ENCODE data around the gene PLD6.

The PLD6 gene

GRCh38 chr17:17224137-17224536 lies 18.0 kb upstream of the PLD6 start:
- no peak for DNase-seq (ENCODE audit: low read depth)
- TF ChIP-seq, protein P1, sequence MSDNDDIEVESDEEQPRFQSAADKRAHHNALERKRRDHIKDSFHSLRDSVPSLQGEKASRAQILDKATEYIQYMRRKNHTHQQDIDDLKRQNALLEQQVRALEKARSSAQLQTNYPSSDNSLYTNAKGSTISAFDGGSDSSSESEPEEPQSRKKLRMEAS (IDR thresholded peaks at IDR 0.05; ENCODE audit: low read depth, low read length) = no peak
- TF ChIP-seq, protein P2, sequence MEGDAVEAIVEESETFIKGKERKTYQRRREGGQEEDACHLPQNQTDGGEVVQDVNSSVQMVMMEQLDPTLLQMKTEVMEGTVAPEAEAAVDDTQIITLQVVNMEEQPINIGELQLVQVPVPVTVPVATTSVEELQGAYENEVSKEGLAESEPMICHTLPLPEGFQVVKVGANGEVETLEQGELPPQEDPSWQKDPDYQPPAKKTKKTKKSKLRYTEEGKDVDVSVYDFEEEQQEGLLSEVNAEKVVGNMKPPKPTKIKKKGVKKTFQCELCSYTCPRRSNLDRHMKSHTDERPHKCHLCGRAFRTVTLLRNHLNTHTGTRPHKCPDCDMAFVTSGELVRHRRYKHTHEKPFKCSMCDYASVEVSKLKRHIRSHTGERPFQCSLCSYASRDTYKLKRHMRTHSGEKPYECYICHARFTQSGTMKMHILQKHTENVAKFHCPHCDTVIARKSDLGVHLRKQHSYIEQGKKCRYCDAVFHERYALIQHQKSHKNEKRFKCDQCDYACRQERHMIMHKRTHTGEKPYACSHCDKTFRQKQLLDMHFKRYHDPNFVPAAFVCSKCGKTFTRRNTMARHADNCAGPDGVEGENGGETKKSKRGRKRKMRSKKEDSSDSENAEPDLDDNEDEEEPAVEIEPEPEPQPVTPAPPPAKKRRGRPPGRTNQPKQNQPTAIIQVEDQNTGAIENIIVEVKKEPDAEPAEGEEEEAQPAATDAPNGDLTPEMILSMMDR (IDR thresholded peaks at IDR 0.05; ENCODE audit: low read depth, low read length) = no peak

DNA sequence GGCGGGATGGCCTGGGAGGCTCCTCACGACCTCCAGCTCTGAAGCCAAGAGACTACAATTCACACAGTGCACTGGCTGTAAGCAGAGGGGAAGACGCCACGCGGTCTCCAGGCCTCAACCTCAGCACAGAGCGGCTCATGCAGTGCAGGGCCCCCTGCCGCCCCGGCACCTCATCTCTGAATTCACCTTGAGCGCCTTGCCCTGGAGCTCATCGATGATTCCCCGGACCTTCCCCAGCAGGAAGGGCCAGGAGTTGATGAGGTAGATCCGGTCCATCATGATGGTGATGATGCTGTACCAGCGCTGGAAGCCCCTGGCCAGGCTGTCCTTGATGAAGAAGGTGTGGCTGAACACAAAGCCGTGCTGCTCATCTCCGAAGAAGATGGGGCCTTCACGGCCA lies 17.6 kb upstream of the PLD6 start:
- TF ChIP-seq, protein P2 (IDR thresholded peaks at IDR 0.05; ENCODE audit: low read depth, low read length) = no peak
- TF ChIP-seq, protein P1 (IDR thresholded peaks at IDR 0.05; ENCODE audit: low read depth, low read length) = no peak
- TF ChIP-seq POLR2A (IDR thresholded peaks at IDR 0.05; ENCODE audit: extremely low read depth, insufficient read length) = no peak
- TF ChIP-seq MYC (IDR thresholded peaks at IDR 0.05; ENCODE audit: low read depth, low read length) = no peak
- no peak overlapping the region for H3K4me3 ChIP-seq (ENCODE audit: low read depth, low read length)
- no peak for DNase-seq (ENCODE audit: low read depth)

More at GRCh38 chr17:17224137-17224536, 18.0 kb upstream of the PLD6 start:
- H3K4me3 ChIP-seq (ENCODE audit: low read depth, low read length) = no peak overlapping the region

DNA sequence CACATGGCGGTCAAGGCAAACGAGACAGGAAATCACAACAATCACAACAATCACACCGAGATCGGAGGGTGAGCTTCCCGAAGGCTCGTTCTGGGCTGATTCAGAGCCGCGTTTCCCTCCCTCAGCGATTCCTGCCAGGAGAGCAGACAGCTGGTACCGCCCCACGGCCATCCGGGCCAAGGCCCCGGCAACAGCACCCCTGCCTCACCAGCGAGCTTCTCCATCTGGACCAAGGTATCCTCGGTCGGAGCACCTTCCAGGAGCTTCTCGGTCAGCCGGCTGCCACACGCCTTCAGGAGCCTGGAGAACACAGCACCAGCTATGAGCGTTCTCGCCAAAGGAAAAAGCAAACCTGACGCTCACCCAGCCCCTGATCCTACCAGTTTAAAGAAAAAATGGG lies 15.2 kb upstream of the PLD6 start:
- DNase-seq (ENCODE audit: low read depth) = no peak
- TF ChIP-seq, protein P2 (IDR thresholded peaks at IDR 0.05; ENCODE audit: low read depth, low read length) = no peak
- TF ChIP-seq, protein P1 (IDR thresholded peaks at IDR 0.05; ENCODE audit: low read depth, low read length) = no peak
- TF ChIP-seq MYC (IDR thresholded peaks at IDR 0.05; ENCODE audit: low read depth, low read length) = no peak
- TF ChIP-seq POLR2A (IDR thresholded peaks at IDR 0.05; ENCODE audit: extremely low read depth, insufficient read length) = no peak
- H3K4me3 ChIP-seq (ENCODE audit: low read depth, low read length) = no peak overlapping the region

GRCh38 chr17:17220529-17220928 lies 14.4 kb upstream of the PLD6 start:
- TF ChIP-seq POLR2A (IDR thresholded peaks at IDR 0.05; ENCODE audit: extremely low read depth, insufficient read length) (no peak), MYC (IDR thresholded peaks at IDR 0.05; ENCODE audit: low read depth, low read length) (no peak)
- TF ChIP-seq, protein P1 (IDR thresholded peaks at IDR 0.05; ENCODE audit: low read depth, low read length) = no peak
- TF ChIP-seq, protein P2 (IDR thresholded peaks at IDR 0.05; ENCODE audit: low read depth, low read length) = no peak
- H3K4me3 ChIP-seq (ENCODE audit: low read depth, low read length) = no peak overlapping the region
- no peak for DNase-seq (ENCODE audit: low read depth)

GRCh38 chr17:17217995-17218394 lies 11.9 kb upstream of the PLD6 start:
- no peak overlapping the region for H3K4me3 ChIP-seq (ENCODE audit: low read depth, low read length)
- no peak for DNase-seq (ENCODE audit: low read depth)
- TF ChIP-seq, protein P2 (IDR thresholded peaks at IDR 0.05; ENCODE audit: low read depth, low read length) = no peak
- TF ChIP-seq MYC (IDR thresholded peaks at IDR 0.05; ENCODE audit: low read depth, low read length) (no peak), POLR2A (IDR thresholded peaks at IDR 0.05; ENCODE audit: extremely low read depth, insufficient read length) (no peak)
- TF ChIP-seq, protein P1 (IDR thresholded peaks at IDR 0.05; ENCODE audit: low read depth, low read length) = no peak

DNA sequence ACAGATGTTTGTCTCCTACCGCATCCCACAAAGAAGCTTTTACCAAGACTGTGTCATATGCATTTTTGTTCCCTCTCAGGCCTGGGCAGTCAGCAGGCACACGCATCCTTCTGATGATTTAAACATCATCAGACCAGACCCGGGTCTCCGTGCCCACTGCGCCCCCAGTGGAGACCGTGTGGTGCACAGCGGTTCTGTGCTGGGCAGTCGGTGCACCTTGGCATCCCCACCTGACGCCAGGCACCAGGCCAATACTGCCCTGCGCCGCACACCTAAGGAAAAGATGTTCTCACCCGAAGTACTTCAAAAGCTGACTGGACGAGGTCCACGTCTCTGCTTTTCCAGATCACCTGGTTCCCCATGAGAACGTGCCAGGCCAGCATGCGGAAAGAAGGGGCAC lies 10.6 kb upstream of the PLD6 start:
- no peak for DNase-seq (ENCODE audit: low read depth)
- H3K4me3 ChIP-seq (ENCODE audit: low read depth, low read length) = no peak overlapping the region
- no peak for TF ChIP-seq POLR2A (IDR thresholded peaks at IDR 0.05; ENCODE audit: extremely low read depth, insufficient read length)
- TF ChIP-seq, protein P1 (IDR thresholded peaks at IDR 0.05; ENCODE audit: low read depth, low read length) = no peak
- TF ChIP-seq, protein P2 (IDR thresholded peaks at IDR 0.05; ENCODE audit: low read depth, low read length) = no peak
- no peak for TF ChIP-seq MYC (IDR thresholded peaks at IDR 0.05; ENCODE audit: low read depth, low read length)
